GM12873 (cell line): ENCODE results near the gene YIF1A.
A peak's percentile ranks its signal among the peaks of the same experiment; 100 is the strongest.

Experiments used
- TF ChIP-seq, protein P1 (sequence below): IDR thresholded peaks from 2 replicates; pipeline ENCODE4 v1.5.1; 2012; ENCODE audit warnings: low read depth, mild to moderate bottlenecking, moderate library complexity, low read length, control low read depth; ENCODE audit not compliant: insufficient read depth; ENCODE audit errors: missing control alignments

Gene YIF1A

DNA sequence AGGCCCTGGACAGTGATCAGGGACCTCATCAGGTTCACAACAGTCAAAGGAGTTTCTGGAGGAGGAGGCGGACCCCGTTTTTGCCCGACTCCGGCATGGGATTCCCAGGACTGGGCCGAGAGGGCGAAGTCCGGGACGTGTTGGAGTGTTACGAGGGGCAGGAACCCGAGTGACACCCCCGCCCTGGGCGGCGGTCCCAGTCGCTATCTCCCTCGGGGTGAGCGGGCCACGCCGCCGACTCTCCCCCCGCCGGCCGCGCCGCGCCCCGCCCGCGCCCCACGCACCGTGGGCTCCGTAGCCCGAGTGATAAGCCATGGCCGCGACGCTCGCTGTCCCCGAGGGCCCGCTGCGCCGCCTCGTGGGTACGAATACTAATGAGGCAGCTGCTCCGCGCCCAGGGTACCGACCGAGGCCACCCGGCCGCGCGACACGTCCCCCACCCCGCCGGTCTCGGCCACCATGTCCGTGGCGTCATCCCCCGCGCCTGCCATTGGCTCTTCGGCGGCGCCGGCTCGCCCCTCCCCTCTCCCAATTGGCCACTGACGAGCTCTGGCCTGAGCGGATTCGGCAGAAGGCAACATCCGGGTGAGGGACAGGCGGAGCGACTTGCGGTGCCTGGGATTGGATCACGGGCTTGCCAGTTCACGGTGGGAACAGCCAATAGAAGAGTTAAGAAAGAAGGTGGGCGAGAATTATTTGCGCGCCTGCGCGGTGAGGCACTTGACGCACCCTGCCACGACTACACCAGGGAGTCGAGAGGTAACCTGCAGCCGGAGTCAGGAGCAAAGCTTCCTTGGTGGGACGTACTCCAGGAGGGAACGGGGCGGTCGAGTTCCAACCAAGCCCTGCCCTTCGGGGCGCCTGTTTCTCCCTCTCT, at the start of gene YIF1A:
YIF1A (minus strand) TSS at position 473 of the 877 bp plus-strand sequence; CDS start at position 315, 158 bp downstream.
- TF ChIP-seq, protein P1, sequence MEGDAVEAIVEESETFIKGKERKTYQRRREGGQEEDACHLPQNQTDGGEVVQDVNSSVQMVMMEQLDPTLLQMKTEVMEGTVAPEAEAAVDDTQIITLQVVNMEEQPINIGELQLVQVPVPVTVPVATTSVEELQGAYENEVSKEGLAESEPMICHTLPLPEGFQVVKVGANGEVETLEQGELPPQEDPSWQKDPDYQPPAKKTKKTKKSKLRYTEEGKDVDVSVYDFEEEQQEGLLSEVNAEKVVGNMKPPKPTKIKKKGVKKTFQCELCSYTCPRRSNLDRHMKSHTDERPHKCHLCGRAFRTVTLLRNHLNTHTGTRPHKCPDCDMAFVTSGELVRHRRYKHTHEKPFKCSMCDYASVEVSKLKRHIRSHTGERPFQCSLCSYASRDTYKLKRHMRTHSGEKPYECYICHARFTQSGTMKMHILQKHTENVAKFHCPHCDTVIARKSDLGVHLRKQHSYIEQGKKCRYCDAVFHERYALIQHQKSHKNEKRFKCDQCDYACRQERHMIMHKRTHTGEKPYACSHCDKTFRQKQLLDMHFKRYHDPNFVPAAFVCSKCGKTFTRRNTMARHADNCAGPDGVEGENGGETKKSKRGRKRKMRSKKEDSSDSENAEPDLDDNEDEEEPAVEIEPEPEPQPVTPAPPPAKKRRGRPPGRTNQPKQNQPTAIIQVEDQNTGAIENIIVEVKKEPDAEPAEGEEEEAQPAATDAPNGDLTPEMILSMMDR = no peak

GRCh38 chr11:66337103-66337899, 48.4 kb upstream of the YIF1A start:
- TF ChIP-seq, protein P1 = no peak

GRCh38 chr11:66336234-66337102, 47.5 kb upstream of the YIF1A start, which contains the start of gene RIN1:
Gene RIN1 (minus strand): TSS chr11:66336434. CDS start chr11:66336402, 32 bp downstream.
- TF ChIP-seq, protein P1 = peak; percentile 29

- TF ChIP-seq, protein P1 = no peak
Observed at GRCh38 chr11:66335531-66336233, 46.7 kb upstream of the YIF1A start.

- TF ChIP-seq, protein P1 = no peak
Observed at GRCh38 chr11:66334605-66335442, 45.9 kb upstream of the YIF1A start.
